NCI-H2081 (cell line): ENCODE data around the gene CNOT8.

Source experiments
- DNase-seq, 2 experiments: peaks; one replicate each; lab custom pipeline; 2025; lab: John Stamatoyannopoulos, UW

The CNOT8 gene

DNA sequence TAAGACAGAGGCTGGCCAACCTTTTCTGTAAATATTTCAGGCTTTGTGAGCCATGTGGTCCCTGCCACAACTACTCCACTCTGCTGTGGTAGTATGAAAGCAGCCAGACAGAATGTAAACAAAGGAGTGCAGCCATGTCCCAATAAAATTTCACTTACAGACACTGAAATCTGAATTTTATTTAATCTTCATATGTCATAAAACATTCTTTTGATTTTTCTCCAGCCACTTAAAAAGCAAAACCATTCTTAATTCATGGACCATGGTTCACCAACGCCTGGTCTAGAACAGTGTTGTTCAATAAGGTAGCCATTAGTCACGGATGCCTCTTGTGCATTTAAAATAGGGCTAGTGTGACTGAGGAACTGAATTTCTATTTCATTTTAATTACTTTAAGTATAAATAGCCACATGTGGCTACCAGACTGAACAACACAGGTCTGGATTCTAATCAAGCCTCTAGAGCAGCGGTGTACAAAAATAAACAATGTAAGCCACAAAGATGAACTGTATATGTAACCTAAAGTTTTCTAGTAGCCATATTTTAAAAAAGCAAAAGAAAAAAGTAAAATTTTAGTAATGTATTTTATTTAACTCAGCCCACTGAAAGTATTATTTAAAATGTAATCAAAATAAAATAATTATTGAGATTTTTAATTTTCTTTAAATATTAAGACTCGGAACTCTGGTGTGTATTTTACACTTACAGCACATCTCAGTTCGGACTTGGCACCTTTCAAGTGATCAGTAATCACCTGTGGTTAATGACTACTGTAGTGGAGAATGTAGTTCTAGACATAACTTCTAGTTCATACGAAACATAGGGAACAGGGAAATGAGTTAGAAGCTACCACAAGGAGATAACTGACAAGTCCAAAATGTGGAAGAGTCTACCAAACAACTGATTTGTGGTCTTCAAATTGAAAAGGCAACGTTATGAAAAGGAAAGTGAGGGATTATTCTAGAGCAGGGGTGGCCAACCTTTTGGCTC is 65.3 kb downstream of the CNOT8 start:
- no peak for DNase-seq
